ENCODE measurements around the gene ORC3.
"Not testable (repeated sequence)": the region's sequence is repeated elsewhere in the genome, so short reads cannot be mapped to it uniquely, and the experiment has no call there.

ORC3 gene

DNA sequence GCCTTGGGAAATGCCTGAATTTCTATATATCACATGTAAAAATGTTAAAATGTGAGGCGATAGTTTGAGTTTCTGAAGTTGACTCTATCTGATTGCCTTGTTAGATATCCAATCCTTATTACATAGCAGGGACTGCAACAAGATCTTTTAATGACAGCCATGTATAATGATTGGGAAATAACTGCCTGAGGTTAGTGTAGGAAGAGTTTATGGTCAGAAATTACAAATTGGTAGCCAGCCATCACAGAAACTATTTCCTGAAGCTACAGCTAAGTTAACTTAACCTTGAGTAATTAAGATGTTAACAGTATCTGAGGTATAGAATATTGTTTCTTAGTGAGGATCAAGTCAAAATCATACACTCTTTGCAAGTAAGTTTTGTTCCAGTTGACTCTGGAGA, 71.1 kb downstream of the ORC3 start:
- no peak for DNase-seq (ENCODE audit: low read depth)

DNA sequence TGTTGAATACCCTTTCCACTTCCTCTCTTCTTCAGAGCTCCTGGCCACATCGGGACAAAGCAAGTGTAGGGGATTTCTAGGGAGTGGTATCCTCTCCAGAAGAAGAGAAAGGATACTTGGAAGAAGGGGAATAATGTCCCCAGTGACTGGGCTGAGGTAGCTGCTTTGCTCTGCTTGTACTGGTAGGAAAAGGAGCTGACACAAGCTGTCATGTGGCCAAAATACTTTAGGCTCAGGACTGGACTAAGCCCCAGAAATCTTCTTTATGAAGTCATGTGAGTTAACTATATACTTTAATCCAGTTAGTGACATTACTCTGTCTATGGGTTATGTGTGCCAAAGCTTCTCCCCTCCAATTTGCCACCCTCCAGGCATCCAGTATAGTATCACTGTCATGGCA, 71.6 kb downstream of the ORC3 start:
- DNase-seq (ENCODE audit: low read depth) = no peak

DNA sequence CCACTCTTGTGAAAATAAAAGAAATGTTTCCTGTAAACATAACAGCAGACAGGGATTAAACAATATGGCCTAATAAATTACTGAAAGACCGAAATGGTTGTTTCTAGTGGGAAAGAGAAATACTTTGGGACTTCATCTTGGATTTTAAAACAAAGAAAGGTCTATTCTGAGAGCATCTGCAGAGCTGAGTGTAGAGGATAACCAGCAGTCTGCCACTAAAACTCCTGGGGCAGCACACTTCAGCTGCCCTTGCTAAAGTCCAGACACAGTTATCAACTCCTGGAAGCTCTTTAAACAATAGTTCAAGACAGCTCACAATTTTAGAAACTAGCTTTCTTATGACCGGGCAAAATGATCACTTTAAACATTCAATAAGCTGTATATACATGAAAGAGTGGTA, 73.5 kb downstream of the ORC3 start:
- no peak for DNase-seq (ENCODE audit: low read depth)

DNA sequence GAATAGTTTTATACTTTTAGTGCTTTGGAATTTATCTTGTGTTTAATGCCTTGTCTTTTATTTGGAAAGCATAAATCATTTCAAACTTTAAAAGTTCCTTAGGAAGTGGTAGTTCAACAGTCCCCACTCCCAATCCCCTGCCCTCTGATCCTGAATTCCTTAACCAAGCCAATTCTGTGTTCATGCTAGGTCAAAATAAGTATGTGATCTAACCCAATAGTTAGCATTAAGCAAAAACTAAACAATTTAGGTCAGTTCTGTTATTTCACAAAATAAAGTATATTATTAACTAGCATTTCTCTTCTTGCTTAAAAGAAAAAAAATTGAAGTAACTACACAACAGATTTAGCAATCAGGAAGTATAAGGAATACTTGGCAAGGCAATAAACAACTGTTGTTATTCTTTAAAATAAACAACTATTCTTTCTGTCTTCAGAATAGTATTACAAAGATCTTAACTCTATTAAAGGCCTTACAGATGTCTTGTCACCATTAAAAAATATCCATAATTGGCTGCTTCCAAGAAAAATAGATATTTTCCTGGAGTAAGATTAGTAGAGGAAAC, 75.1 kb downstream of the ORC3 start:
- no peak for DNase-seq (ENCODE audit: low read depth)

DNA sequence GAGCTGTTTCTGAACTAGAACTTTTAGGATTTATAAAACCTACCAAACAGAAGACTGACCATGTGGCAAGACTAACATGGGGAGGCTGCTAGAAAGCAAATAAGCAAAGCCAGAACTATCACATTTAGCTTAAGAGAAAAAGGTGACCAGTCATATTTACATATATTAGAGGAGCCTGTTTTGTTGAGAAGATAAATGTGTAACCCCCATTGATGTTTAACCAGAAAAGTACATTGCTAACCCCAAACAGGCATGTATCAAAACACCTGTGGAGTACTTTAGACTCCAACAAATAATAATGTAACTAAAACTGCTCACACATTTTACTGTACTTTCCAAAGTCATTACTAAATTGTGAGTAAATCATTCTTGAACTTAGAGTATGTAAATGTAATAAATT, 77.1 kb downstream of the ORC3 start:
- no peak for DNase-seq (ENCODE audit: low read depth)

DNA sequence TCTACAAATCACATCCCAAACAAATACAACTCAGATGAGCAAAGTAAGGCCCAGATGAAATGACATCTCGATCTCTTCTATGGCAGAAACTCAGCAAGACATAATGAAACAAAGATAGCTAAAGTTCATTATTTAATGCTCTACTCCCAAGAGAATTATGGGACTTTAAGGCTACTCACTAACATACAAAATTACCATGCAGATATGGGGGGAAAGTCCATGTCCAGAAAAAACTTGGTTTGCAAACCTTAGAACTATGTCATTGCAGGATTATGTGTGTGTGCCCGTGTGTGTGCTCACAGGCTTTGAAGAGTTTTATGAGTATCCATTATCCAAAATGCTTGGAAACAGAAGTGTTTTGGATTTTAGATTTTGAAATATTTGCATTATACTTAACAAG, 78.1 kb downstream of the ORC3 start:
- DNase-seq (ENCODE audit: low read depth) = no peak

DNA sequence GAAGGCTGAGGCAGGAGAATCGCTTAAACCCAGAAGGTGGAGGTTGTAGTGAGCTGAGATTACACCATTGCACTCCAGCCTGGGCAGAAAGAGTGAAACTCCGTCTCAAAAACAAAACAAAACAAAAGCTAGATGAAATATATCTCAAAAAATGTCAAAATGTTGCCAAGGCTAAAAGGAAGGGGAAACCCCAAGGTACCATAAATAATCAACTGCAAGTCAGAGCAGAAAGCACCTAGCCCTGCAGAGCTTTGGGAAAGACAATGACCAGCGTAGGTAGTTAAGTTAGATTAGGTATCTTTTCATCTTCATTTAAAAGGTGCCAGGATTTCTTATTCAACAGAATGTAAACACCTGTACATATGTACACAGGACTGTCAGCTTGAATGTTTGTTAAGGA, 79.1 kb downstream of the ORC3 start:
- DNase-seq (ENCODE audit: low read depth) = no peak

DNA sequence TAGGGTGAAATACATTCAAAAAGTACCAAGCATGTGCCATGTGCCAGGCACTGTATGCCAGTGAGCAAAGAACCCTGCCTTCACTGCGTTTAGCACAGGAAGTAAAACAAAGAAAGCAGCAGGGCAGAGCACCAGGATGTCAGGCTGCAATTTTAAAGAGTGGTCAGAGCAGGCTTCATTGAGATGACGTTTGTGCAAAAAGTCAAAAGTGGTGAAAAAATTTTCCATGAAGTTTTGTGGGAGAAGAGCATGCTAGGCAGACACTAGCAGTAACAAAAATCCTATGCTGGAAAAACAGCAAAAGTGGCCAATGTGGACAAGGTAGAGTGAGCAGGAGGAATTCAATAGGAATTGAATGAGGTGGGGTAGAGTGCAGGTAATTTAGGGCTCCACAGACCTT, 80.8 kb downstream of the ORC3 start:
- DNase-seq (ENCODE audit: low read depth) = no peak

DNA sequence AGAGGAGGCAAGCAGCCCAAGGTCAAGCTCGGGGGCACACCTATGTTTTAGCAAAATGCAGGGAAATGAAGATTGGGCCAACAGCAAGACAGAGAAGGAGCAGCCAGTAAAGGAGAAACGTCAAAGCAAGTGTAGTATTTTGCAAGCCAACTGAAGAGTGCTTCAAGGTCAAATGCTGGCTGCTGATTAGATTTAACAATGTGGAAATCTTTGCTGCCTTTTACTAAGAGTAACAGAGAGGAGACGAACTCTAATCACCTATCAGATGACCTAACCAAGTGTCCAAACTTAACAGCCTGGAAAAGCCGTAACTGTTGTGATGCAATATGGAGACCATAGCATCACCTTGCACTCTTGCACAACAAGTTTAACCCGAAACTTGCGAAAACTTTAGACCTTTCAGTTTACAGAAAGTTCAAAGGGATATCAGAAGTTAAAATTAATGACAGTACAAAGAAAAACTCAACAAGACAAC, 81.7 kb downstream of the ORC3 start:
- no peak for DNase-seq (ENCODE audit: low read depth)

DNA sequence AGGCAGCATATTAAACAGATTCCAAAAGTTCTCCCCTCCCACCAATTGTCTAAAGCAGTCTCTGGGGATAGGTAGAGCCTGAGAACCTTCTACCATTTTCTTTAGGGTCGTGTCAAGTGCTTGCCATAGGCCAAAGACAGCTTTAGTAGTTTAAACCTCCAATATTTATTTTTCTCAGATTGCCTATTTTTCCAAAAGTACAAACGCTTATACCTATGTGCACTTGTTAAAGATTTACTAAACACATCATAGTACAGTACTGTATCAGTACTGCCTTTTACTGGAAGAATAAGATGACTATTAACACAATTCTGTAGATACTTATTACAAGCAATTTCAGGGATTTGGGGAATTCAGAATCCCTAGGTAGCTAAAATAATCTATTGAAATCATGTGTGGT, 82.7 kb downstream of the ORC3 start:
- DNase-seq (ENCODE audit: low read depth) = no peak

DNA sequence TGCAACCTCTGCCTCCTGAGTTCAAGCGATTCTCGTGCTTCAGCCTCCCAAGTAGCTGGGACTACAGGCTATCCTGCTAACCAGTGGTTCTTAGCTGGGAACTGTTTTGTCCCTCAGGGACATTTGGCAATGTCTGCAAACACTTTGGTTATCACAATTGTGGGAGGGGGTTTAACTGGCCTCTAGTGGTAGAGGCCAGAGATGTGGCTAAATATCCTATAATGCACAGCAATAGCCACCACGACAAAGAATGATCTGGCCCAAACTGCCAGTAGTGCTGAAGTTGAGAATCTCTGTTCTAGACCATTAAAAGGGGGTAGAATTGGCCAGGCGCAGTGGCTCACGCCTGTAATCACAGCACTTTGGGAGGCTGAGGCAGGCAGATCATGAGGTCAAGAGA, 83.3 kb downstream of the ORC3 start:
- no peak for DNase-seq (ENCODE audit: low read depth)

DNA sequence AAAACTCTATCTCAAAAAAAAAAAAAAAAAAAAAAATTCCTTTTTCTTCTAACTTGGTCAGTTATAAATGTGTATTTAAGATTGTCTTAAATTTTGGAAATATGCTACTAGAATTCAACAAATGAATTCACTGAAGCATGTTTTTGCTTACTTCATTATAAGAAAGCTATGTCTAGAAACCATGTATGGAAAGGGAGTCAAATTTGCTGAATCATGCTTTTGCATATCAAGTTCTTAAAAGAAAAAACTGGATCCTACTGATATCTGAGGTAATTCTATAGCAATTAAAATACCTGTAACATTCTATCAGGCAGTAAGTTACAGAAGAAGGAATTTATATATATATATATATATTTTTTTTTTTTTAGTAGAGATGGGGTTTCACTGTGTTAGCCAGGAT, 84.4 kb downstream of the ORC3 start:
- no peak for DNase-seq (ENCODE audit: low read depth)

DNA sequence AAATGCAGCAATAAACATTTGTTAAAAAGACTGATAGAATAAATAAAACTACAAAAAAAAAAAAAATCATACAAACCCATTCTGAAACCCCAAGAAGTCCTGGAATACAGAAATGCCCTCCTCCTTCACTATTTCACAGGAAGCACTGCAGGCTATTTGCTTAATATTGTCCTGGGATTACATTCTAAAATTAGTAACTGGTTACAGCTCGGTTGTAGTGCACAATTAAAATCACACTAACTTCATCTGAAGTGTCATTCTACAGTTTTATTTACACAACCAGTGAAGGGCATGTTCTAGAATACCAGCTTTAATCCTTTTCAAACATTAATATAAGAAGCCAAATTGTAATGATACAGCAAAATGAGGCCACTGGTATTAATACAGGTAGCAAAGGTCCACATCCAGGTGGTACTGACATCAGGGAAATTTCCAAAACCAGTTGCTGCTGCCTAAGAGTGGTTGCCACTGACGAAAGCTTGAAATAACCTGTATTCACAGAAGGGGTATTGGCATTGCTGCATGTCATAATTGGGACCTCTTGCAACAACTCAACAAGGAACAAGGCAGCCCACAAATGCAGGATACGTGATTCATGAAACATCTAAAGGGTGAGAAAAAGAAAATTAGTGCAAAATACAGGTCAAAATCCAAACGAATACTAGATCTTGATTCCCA, 85.2 kb downstream of the ORC3 start:
- no peak for DNase-seq (ENCODE audit: low read depth)

DNA sequence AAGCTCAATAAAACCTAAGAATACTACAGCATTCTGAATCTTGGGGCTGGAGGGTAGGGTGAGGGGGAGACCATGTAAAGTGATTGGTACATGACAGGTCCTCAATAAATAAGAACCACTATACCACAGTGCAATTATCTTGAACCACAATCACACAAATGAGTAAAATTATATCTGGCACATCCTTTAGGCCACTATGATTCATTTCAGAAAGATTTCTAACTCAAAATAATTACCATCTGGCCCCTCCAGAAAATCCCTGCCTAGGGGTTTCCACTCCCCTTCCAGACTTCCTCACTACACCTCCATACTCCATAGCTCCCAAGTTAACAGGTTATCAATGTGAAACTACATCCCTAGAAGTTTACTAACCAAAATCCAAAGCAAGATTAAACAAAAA, 92.4 kb downstream of the ORC3 start:
- DNase-seq (ENCODE audit: low read depth) = no peak

DNA sequence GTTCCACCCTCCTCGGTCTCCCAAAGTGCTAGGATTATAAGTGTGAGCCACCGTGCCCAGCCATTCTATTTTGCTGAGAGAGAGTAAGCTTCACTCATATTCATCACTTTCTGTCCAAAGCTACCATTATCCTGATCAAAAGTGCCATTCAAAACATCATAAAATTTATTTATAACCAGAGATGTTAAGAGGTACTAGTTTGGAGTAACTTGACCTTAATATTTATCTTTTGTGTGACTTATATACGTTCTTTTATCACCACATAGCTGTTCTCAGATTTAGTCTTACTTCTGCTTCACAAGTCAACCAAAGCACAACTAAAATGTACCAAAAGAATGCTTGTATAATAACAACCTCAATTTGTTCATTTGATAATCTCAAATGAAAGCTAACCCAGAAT, 94.0 kb downstream of the ORC3 start:
- DNase-seq (ENCODE audit: low read depth) = no peak

DNA sequence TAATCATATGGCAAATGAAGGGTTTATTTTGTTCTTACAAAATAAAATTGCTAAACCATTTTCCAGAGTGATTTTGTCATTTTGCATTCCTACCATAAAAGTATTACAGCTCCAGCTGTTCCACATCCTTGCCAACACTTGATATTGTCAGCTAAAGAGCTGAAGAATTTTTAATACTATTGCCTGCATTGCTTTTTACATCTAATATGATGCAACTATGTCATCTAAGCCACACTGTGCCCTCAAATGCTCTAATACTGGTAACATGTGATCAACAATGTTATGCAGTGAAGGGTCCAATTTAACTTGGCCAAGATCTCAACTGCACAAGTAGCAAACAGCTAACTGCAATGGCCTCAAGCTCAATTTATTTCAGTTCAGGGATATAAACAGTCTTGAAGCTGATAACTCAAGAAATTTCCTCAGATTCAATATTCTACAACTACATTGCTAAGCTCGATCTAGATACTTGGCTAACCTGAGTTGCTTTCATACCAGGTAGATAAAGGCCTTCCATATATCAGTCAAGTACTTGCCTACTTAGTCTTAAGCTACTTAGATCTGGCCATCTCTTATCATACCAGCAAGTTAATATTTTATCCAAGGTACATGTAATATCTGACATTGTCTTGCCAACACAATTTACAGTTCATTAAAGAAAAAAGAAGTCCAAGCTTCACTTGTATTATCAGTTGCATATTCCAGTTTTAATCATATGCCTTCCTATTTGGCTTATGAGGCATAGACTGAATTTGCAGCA, 95.1 kb downstream of the ORC3 start:
- no peak for DNase-seq (ENCODE audit: low read depth)

DNA sequence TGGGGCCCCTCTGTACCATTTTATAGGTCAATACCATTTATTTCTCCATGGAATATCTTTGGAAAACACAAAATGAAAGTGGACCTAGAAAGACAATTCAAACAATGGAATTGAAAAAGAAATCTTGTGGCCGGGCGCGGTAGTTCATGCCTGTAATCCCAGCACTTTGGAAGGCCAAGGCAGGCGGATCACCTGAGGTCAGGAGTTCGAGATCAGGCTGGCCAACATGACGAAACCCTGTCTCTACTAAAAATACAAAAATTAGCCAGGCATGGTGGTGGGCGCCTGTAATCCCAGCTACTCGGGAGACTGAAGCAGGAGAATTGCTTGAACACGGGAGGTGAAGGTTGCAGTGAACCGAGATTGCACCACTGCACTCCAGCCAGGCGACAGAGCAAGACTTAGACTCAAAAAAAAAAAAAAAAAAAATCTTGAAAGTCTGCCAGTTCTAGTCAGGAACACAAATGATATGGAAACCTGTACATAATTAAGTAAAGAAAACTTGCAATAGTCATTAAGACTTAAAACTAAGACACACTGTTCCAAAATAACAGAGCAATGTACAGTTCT, 96.8 kb downstream of the ORC3 start:
- not testable (repeated sequence) for DNase-seq (ENCODE audit: low read depth)

DNA sequence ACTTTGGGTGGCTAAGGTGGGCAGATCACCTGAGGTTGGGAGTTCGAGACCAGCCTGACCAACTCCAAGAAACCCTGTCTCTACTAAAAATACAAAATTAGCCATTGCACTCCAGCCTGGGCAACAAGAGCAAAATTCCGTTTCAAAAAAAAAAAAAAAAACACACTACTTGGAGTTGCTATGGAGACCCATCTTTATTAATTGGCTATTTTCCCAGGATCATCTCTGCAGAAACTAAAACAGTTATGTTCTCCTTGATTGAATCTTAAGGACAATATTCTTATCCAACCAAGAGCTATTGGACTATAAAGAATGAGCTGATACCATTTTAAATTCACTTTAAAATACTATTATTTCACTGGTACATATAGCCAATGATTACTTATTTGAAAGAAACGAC, 97.4 kb downstream of the ORC3 start:
- DNase-seq (ENCODE audit: low read depth) = no peak

DNA sequence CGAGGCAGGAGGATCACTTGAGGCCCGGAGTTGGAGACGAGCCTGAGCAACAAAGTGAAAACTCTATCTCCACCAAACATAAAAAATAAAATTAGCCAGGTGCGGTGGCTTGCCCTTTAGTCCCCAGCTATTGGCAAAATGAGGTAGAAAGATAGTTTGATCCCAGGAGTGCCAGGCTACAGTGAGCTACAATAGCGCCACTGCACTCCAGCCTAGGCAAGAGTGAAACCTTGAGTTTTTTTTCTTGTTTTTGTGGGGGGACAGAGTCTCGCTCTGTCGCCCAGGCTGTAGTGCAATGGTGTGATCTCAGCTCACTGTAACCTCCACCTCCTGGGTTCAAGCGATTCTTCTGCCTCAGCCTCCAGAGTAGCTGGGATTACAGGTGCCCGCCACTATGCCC, 98.0 kb downstream of the ORC3 start:
- not testable (repeated sequence) for DNase-seq (ENCODE audit: low read depth)

DNA sequence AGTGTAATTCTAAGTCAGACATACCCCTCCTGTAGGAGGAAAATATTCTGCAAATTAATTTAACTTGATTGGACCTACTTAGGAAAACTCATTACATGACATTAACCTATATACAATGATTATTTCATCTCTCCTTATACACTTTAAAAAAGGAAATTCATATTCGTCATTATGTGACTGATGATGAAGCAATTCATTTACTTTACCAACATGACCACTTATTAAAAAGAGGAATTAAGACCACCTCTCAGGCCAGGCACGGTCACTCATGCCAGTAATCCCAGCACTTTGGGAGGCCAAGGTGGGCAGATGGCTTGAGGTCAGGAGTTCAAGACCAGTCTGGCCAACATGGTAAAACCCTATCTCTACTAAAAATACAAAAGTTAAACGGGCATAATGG, 100.5 kb downstream of the ORC3 start:
- no peak for DNase-seq (ENCODE audit: low read depth)

DNA sequence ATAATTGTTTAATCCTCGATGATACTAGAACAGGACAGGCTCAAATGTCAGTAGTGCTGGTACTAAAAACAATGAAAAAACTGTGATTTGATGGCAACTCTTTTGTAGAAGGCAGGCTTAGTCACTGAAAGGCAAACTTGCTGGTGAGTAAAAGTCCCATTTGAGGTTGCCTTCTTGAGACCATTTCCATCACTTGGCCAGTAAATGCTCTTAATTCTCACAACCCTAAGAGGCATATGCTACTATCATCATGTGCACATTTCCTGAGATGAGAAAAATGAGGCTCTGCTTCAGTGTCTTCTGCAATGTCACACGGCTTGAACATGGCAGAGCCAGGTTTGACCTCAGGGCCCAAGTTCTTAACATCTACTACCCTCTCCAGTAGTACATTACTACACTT, 102.2 kb downstream of the ORC3 start:
- DNase-seq (ENCODE audit: low read depth) = no peak

DNA sequence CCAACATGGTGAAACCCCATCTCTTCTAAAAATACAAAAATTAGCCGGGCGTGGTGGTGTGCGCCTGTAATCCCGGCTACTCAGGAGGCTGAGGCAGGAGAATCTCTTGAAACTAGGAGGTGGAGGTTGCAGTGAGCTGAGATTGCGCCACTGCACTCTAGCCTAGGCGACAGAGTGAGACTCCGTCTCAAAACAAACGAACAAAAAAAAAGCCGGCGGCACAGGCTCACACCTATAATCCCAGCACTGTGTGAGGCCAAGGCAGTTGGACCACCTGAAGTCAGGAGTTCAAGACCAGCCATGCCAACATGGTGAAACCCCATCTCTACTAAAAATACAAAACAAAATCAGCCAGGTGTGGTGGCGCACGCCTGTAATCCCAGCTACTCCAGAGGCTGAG, 106.9 kb downstream of the ORC3 start:
- DNase-seq (ENCODE audit: low read depth) = not testable (repeated sequence)
